ENCODE results near the gene ITGAV.

Gene ITGAV

DNA sequence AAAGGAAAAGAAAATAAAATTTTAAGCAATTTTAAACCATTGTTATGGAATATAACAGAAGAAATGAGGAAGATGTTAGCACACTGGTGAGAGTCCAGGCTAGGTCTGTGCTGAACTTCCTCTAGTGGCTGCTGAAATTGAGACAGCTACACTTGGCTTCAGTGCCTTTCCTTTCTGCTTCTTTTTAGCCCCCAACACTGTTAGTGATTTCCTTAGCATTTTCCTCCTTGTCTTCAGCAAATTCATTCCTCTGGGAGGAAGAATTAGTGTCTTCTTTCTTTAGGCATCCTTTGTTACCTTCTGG lies 47.6 kb downstream of the ITGAV start:
- Histone ChIP-seq H3K4me1 (ENCODE audit: insufficient read depth, low read length, poor library complexity, severe bottlenecking) (no peaks in the 10 kb centered on the region), H3F3A (ENCODE audit: low read depth) (no peaks in the 10 kb centered on the region), H3K27me3 (ENCODE audit: insufficient read depth, low read length, poor library complexity, severe bottlenecking) (no peaks in the 10 kb centered on the region), H3K9me3 (ENCODE audit: insufficient read depth, low read depth, low read length) (no peaks in the 10 kb centered on the region), H3K9ac (ENCODE audit: low read depth, low read length, poor library complexity, severe bottlenecking) (no peak overlapping the region), H2AFZ (ENCODE audit: low read length) (no peak overlapping the region), H3K9me2 (replicated peaks; ENCODE audit: low read depth, low read length) (no peaks in the 10 kb centered on the region), H3K4me2 (ENCODE audit: low read depth, low read length, poor library complexity, severe bottlenecking) (no peak overlapping the region), H3K36me3 (ENCODE audit: insufficient read depth, low read length) (no peaks in the 10 kb centered on the region; the same call in 1 of the 2 replicates), H3K79me2 (ENCODE audit: insufficient read depth, low read length) (no peaks in the 10 kb centered on the region), H4K20me1 (ENCODE audit: insufficient read depth, low read length, poor library complexity, severe bottlenecking) (no peaks in the 10 kb centered on the region), H3K4me3 (ENCODE audit: low read length, poor library complexity, severe bottlenecking) (no peak overlapping the region)
- TF ChIP-seq, protein P1, sequence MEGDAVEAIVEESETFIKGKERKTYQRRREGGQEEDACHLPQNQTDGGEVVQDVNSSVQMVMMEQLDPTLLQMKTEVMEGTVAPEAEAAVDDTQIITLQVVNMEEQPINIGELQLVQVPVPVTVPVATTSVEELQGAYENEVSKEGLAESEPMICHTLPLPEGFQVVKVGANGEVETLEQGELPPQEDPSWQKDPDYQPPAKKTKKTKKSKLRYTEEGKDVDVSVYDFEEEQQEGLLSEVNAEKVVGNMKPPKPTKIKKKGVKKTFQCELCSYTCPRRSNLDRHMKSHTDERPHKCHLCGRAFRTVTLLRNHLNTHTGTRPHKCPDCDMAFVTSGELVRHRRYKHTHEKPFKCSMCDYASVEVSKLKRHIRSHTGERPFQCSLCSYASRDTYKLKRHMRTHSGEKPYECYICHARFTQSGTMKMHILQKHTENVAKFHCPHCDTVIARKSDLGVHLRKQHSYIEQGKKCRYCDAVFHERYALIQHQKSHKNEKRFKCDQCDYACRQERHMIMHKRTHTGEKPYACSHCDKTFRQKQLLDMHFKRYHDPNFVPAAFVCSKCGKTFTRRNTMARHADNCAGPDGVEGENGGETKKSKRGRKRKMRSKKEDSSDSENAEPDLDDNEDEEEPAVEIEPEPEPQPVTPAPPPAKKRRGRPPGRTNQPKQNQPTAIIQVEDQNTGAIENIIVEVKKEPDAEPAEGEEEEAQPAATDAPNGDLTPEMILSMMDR (conservative IDR thresholded peaks at IDR 0.05; ENCODE audit: low read length) = no peak
- TF ChIP-seq EZH2phosphoT487 (IDR thresholded peaks at IDR 0.05; ENCODE audit: borderline replicate concordance) = no peak

DNA sequence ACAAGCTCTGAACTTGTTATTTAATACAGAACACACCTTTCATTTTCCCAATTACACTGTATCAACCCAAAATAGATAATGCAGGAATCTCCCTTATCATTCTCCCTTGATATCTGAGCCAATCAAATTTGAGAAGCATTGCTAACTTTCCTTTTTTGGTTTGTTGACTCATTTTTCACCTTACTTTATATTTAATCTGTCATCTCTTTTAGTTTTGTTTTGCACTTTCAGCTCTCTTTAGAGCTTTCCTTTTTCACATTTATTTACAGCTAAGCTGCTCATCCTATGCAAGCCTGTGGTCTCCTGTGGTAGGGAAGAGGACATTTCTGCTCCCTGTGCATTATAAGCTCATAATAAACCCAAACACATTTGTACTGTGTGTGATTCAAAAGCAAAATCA lies 50.1 kb downstream of the ITGAV start:
- Histone ChIP-seq H3K9me2 (replicated peaks; ENCODE audit: low read depth, low read length) (no peaks in the 10 kb centered on the region), H3K79me2 (ENCODE audit: insufficient read depth, low read length) (no peaks in the 10 kb centered on the region), H3K4me3 (ENCODE audit: low read length, poor library complexity, severe bottlenecking) (no peak overlapping the region), H2AFZ (ENCODE audit: low read length) (no peak overlapping the region), H3F3A (ENCODE audit: low read depth) (no peaks in the 10 kb centered on the region), H3K9ac (ENCODE audit: low read depth, low read length, poor library complexity, severe bottlenecking) (no peak overlapping the region), H3K4me2 (ENCODE audit: low read depth, low read length, poor library complexity, severe bottlenecking) (no peak overlapping the region), H3K27me3 (ENCODE audit: insufficient read depth, low read length, poor library complexity, severe bottlenecking) (no peaks in the 10 kb centered on the region), H3K4me1 (ENCODE audit: insufficient read depth, low read length, poor library complexity, severe bottlenecking) (no peaks in the 10 kb centered on the region), H3K36me3 (ENCODE audit: insufficient read depth, low read length) (peaks cover 3% of the 10 kb centered on the region; the same call in 1 of the 2 replicates), H3K9me3 (ENCODE audit: insufficient read depth, low read depth, low read length) (no peaks in the 10 kb centered on the region), H4K20me1 (ENCODE audit: insufficient read depth, low read length, poor library complexity, severe bottlenecking) (no peaks in the 10 kb centered on the region)
- no peak for TF ChIP-seq EZH2phosphoT487 (IDR thresholded peaks at IDR 0.05; ENCODE audit: borderline replicate concordance)
- TF ChIP-seq, protein P1 (conservative IDR thresholded peaks at IDR 0.05; ENCODE audit: low read length) = no peak

GRCh38 chr2:186641132-186641806 lies 51.4 kb downstream of the ITGAV start:
- Histone ChIP-seq H3K27me3 (ENCODE audit: insufficient read depth, low read length, poor library complexity, severe bottlenecking) (no peaks in the 10 kb centered on the region), H3K9me3 (ENCODE audit: insufficient read depth, low read depth, low read length) (no peaks in the 10 kb centered on the region), H2AFZ (ENCODE audit: low read length) (0 out of 2 replicates have a peak overlapping the region, but pooled peaks have one; percentile 16), H3K4me1 (ENCODE audit: insufficient read depth, low read length, poor library complexity, severe bottlenecking) (no peaks in the 10 kb centered on the region), H4K20me1 (ENCODE audit: insufficient read depth, low read length, poor library complexity, severe bottlenecking) (no peaks in the 10 kb centered on the region), H3K36me3 (ENCODE audit: insufficient read depth, low read length) (peaks cover 3% of the 10 kb centered on the region; the same call in 1 of the 2 replicates), H3K79me2 (ENCODE audit: insufficient read depth, low read length) (no peaks in the 10 kb centered on the region), H3K4me3 (ENCODE audit: low read length, poor library complexity, severe bottlenecking) (no peak overlapping the region), H3K9ac (ENCODE audit: low read depth, low read length, poor library complexity, severe bottlenecking) (no peak overlapping the region), H3K4me2 (ENCODE audit: low read depth, low read length, poor library complexity, severe bottlenecking) (no peak overlapping the region), H3K9me2 (replicated peaks; ENCODE audit: low read depth, low read length) (no peaks in the 10 kb centered on the region), H3F3A (ENCODE audit: low read depth) (no peaks in the 10 kb centered on the region)
- TF ChIP-seq EZH2phosphoT487 (IDR thresholded peaks at IDR 0.05; ENCODE audit: borderline replicate concordance) = no peak
- TF ChIP-seq, protein P1 (conservative IDR thresholded peaks at IDR 0.05; ENCODE audit: low read length) = no peak
